ENCODE results near the gene ADAMTSL3. TPM values are rescaled to one million over a fixed set of nuclear protein-coding genes. Genes with fewer than 3 reads are reported as not detected.

Gene ADAMTSL3
- total and polyA plus RNA-seq, 2 of the 4 experiments (the other 2 are of a cell fraction) = under 0.01 to 0.02 TPM

GRCh38 chr15:83904107-83905040 is 250.5 kb downstream of the ADAMTSL3 start:
- dilution Hi-C loops (cut with HindIII; ENCODE audit: low sequenced_read_pairs, unreplicated experiment) (no loop called here), in situ Hi-C loops (cut with MboI; ENCODE audit: low sequenced_read_pairs) (no loop called here), intact Hi-C loops (cut with micrococcal nuclease) (no loop called here)
- Histone ChIP-seq H3K36me3 (ENCODE audit: control insufficient read depth, insufficient read depth, low read length) (no peaks in the 10 kb centered on the region), H3K9me3 (ENCODE audit: control insufficient read depth, insufficient read depth, low read length) (no peaks in the 10 kb centered on the region; the same call in 1 of the 2 replicates), H3K79me1 (ENCODE audit: low read depth in 1 of 2, low read length in 2 of 2) (no peaks in the 10 kb centered on the region), H3K4ac (ENCODE audit: low read depth, low read length) (no peak overlapping the region), H3K23ac (ENCODE audit: low read depth, low read length) (no peak overlapping the region), H2BK120ac (ENCODE audit: low read depth, low read length) (no peak overlapping the region), H3K4me1 (ENCODE audit: control insufficient read depth, insufficient read depth, low read length) (peaks cover 3% of the 10 kb centered on the region; the same call in 1 of the 2 replicates), H2AFZ (replicated peaks; ENCODE audit: low read length, poor library complexity) (no peak overlapping the region), H3K14ac (replicated peaks; ENCODE audit: low read depth, low read length) (no peak overlapping the region), H2AK9ac (replicated peaks; ENCODE audit: low read depth, low read length, poor library complexity) (no peak overlapping the region), H4K8ac (ENCODE audit: low read depth in 2 of 2, low read length in 2 of 2) (no peak overlapping the region), H3K18ac (ENCODE audit: low read depth, low read length) (no peak overlapping the region), H2BK15ac (ENCODE audit: low read depth, low read length) (no peak overlapping the region), H2BK20ac (ENCODE audit: low read depth, low read length) (no peak overlapping the region), H3K9ac (ENCODE audit: low read depth, low read length) (no peak overlapping the region), H3K4me3 (ENCODE audit: insufficient read depth, low read depth, low read length) (no peak overlapping the region), H4K20me1 (ENCODE audit: insufficient read depth, low read length) (no peaks in the 10 kb centered on the region), H3K56ac (ENCODE audit: extremely low read depth, insufficient read depth, low read length) (no peak overlapping the region), H3K9me1 (ENCODE audit: insufficient read depth, low read length) (no peaks in the 10 kb centered on the region), H4K91ac (ENCODE audit: insufficient read depth, low read depth, low read length) (no peak overlapping the region), H4K5ac (ENCODE audit: low read depth, low read length) (no peak overlapping the region), H3K27me3 (ENCODE audit: control insufficient read depth, insufficient read depth, low read length) (peaks cover 3% of the 10 kb centered on the region; the same call in 1 of the 2 replicates), H2AK5ac (ENCODE audit: low read depth, low read length) (no peak overlapping the region), H3K27ac (ENCODE audit: insufficient read depth, low read length) (no peak overlapping the region), H2BK5ac (ENCODE audit: low read depth, low read length, poor library complexity, severe bottlenecking) (no peak overlapping the region), H3K4me2 (ENCODE audit: low read depth, low read length) (no peak overlapping the region; the same call in 1 of the 2 replicates)
- POLR2A ChIA-PET (ENCODE audit: unreplicated experiment) = no interaction called here
- ATAC-seq (ENCODE audit: low read depth) = peak; percentile 80
- WGBS, 2 experiments (ENCODE audit: extremely low coverage in 2 of 2, insufficient read length in 1 of 2) = no CpG with 5 or more reads among the region's 11 CpGs
- DNase-seq = peak; percentile 59
- TF ChIP-seq ELK1 (IDR thresholded peaks at IDR 0.05; ENCODE audit: borderline replicate concordance, low read depth, low read length) (no peak), MAFK (IDR thresholded peaks at IDR 0.05; ENCODE audit: low read depth, low read length) (no peak), CTCF (conservative IDR thresholded peaks at IDR 0.05; ENCODE audit: low read depth, low read length) (no peak), BHLHE40 (IDR thresholded peaks at IDR 0.05; ENCODE audit: low read depth, low read length) (no peak), USF2 (IDR thresholded peaks at IDR 0.05; ENCODE audit: low read depth, low read length) (no peak), CEBPB (IDR thresholded peaks at IDR 0.05; ENCODE audit: low read depth, low read length) (no peak), CHD1 (IDR thresholded peaks at IDR 0.05; ENCODE audit: low read depth, low read length) (no peak), POLR2A (IDR thresholded peaks at IDR 0.05; ENCODE audit: low read depth, low read length) (no peak), RFX5 (IDR thresholded peaks at IDR 0.05; ENCODE audit: low read depth, low read length) (no peak)
- CTCF ChIA-PET = no interaction called here
- no TSS peak for BruUV-seq (replicated peaks)
